HG02885 (cell line): Measurements from ENCODE around the gene ASAP3.
A peak's percentile ranks its signal among the peaks of the same experiment; 100 is the strongest.

Experiments
- ATAC-seq: cut with Tn5 transposase; IDR thresholded peaks from one replicate; pipeline ENCODE4 v1.9.1; 2021; ENCODE audit warnings: mild to moderate bottlenecking; ENCODE audit not compliant: unreplicated experiment, poor library complexity

ASAP3 gene

GRCh38 chr1:23427550-23427949 lies 56.4 kb downstream of the ASAP3 start:
- no peak for ATAC-seq

- no peak for ATAC-seq
Observed at GRCh38 chr1:23426828-23427227, 57.2 kb downstream of the ASAP3 start.

GRCh38 chr1:23425193-23425494 lies 58.8 kb downstream of the ASAP3 start:
- no peak for ATAC-seq

- no peak for ATAC-seq
Observed at GRCh38 chr1:23424293-23425192, 59.4 kb downstream of the ASAP3 start, which contains the start of gene TCEA3. TCEA3 (minus strand) TSS chr1:23424748; CDS start chr1:23424633, 115 bp downstream.

GRCh38 chr1:23423415-23424292 lies 60.3 kb downstream of the ASAP3 start:
- no peak for ATAC-seq

- no peak for ATAC-seq
Observed at GRCh38 chr1:23422941-23423340, 61.0 kb downstream of the ASAP3 start.

- ATAC-seq: no peak
Observed at GRCh38 chr1:23422241-23422877, 61.6 kb downstream of the ASAP3 start.

GRCh38 chr1:23421753-23422240 lies 62.2 kb downstream of the ASAP3 start:
- no peak for ATAC-seq

- ATAC-seq: no peak
Observed at GRCh38 chr1:23421343-23421742, 62.6 kb downstream of the ASAP3 start.

- no peak for ATAC-seq
Observed at GRCh38 chr1:23420778-23421177, 63.2 kb downstream of the ASAP3 start.

- no peak for ATAC-seq
Observed at GRCh38 chr1:23419180-23419579, 64.8 kb downstream of the ASAP3 start.

- no peak for ATAC-seq
Observed at GRCh38 chr1:23417570-23417969, 66.4 kb downstream of the ASAP3 start.

GRCh38 chr1:23416964-23417363 lies 67.0 kb downstream of the ASAP3 start:
- ATAC-seq: no peak

- no peak for ATAC-seq
Observed at GRCh38 chr1:23408797-23409290, 75.1 kb downstream of the ASAP3 start.

GRCh38 chr1:23407016-23407630 lies 76.9 kb downstream of the ASAP3 start:
- ATAC-seq: no peak

GRCh38 chr1:23405946-23406345 lies 78.0 kb downstream of the ASAP3 start:
- no peak for ATAC-seq

GRCh38 chr1:23403735-23404486 lies 80.1 kb downstream of the ASAP3 start:
- peak; percentile 47 for ATAC-seq

GRCh38 chr1:23403355-23403734 lies 80.6 kb downstream of the ASAP3 start:
- no peak for ATAC-seq

- ATAC-seq: no peak
Observed at GRCh38 chr1:23403038-23403336, 81.0 kb downstream of the ASAP3 start.
